Fibroblast of lung (primary cell): ENCODE results near the gene CCDC141. TPM values are rescaled to one million over a fixed set of nuclear protein-coding genes. Genes with fewer than 3 reads are reported as not detected.

Source experiments
- DNase-seq, 2 donors: peaks; one replicate each; pipeline versions ENCODE4 v3.0.0 to v3.0.0-alpha.2; 2010; ENCODE audit warnings: low read depth in 2 of 2
- H2AFZ ChIP-seq: 2 replicates; pipeline ENCODE4 v1.5.1; 2012; ENCODE audit warnings: low read length, control low read depth, inconsistent platforms
- H3K27ac ChIP-seq: 2 replicates; pipeline ENCODE4 v1.5.1; 2011; ENCODE audit warnings: low read length, control low read depth; ENCODE audit not compliant: insufficient read depth
- H3K27me3 ChIP-seq: 2 replicates; pipeline ENCODE4 v1.5.1; 2011; ENCODE audit warnings: mild to moderate bottlenecking, low read length; ENCODE audit not compliant: control insufficient read depth, insufficient read depth
- H3K36me3 ChIP-seq: 2 replicates; pipeline ENCODE4 v1.5.1; 2011; ENCODE audit warnings: low read length; ENCODE audit not compliant: control insufficient read depth, insufficient read depth
- H3K4me1 ChIP-seq: 2 replicates; pipeline ENCODE4 v1.5.1; 2011; ENCODE audit warnings: low read length; ENCODE audit not compliant: control insufficient read depth, insufficient read depth; ENCODE audit errors: extremely low read depth
- H3K4me2 ChIP-seq: 2 replicates; pipeline ENCODE4 v1.5.1; 2011; ENCODE audit warnings: low read length, control low read depth; ENCODE audit not compliant: insufficient read depth; ENCODE audit errors: extremely low read depth
- H3K4me3 ChIP-seq, 4 experiments: fragments of 200-600 bp in 1 of 4; sonication (generic) in 1 of 4; replicated peaks in 1 of 4; 2 replicates each; pipeline ENCODE4 v1.5.1; 2011 to 2016; ENCODE audit warnings: low read length in 4 of 4, low read depth in 3 of 4, mild to moderate bottlenecking in 3 of 4, control low read depth in 2 of 4, inconsistent platforms in 1 of 4, mixed read lengths in 1 of 4; ENCODE audit not compliant: insufficient read depth in 1 of 4; ENCODE audit errors: control extremely low read depth in 1 of 4
- H3K79me2 ChIP-seq: 2 replicates; pipeline ENCODE4 v1.5.1; 2012; ENCODE audit warnings: mild to moderate bottlenecking, low read length, inconsistent platforms; ENCODE audit not compliant: control insufficient read depth, insufficient read depth
- H3K9ac ChIP-seq: 2 replicates; pipeline ENCODE4 v1.5.1; 2011; ENCODE audit warnings: mild to moderate bottlenecking, low read length, control low read depth; ENCODE audit not compliant: insufficient read depth
- H3K9me3 ChIP-seq: 2 replicates; pipeline ENCODE4 v1.5.1; 2012; ENCODE audit warnings: low read depth, low read length; ENCODE audit not compliant: control insufficient read depth, insufficient read depth
- H4K20me1 ChIP-seq: 2 replicates; pipeline ENCODE4 v1.5.1; 2011; ENCODE audit warnings: low read length; ENCODE audit not compliant: control insufficient read depth, insufficient read depth; ENCODE audit errors: extremely low read depth
- CTCF ChIP-seq, 2 donors: IDR thresholded peaks in 1 of 2; conservative IDR thresholded peaks in 1 of 2; 1 replicate in 1 of 2; 2 replicates in 1 of 2; pipeline ENCODE4 v1.5.1; 2011 to 2012; ENCODE audit warnings: low read length in 2 of 2, control low read depth in 1 of 2, inconsistent platforms in 1 of 2, low read depth in 1 of 2, mild to moderate bottlenecking in 1 of 2
- EZH2 ChIP-seq: IDR thresholded peaks from 2 replicates; pipeline ENCODE4 v1.5.1; 2012; ENCODE audit warnings: low read length, control low read depth, mild to moderate bottlenecking; ENCODE audit errors: missing control alignments
- polyA plus RNA-seq, 2 donors: library from polyadenylated mRNA; depleted of rRNA in 1 of 2; stranded (reverse) in 1 of 2; unstranded in 1 of 2; fragments of >200 nt; gene quantifications; 2 replicates each; pipeline ENCODE4 v1.2.1, GENCODE V29; 2011 to 2012; ENCODE audit warnings: missing spikeins in 1 of 2
- total RNA-seq: library from RNA; depleted of rRNA; stranded (reverse); fragments of >200 nt; gene quantifications from 2 replicates; pipeline ENCODE4 v1.2.1, GENCODE V29; 2014

CCDC141 gene
- total and polyA plus RNA-seq, 2 donors (not counting 1 experiment from before 2014, with no cell fraction given), result 0.03 to 0.17 TPM

GRCh38 chr2:179071810-179072355 lies 21.9 kb upstream of the CCDC141 start:
- Histone ChIP-seq H3K9ac (no peak overlapping the region), H3K4me2 (no peak overlapping the region), H3K27me3 (no peaks in the 10 kb centered on the region), H4K20me1 (no peaks in the 10 kb centered on the region), H3K27ac (no peak overlapping the region), H3K79me2 (no peaks in the 10 kb centered on the region), H3K4me3 (no peak overlapping the region), H2AFZ (no peak overlapping the region), H3K4me1 (no peaks in the 10 kb centered on the region), H3K9me3 (no peaks in the 10 kb centered on the region), H3K36me3 (no peaks in the 10 kb centered on the region)
- no peak for DNase-seq
- TF ChIP-seq EZH2 (no peak), CTCF (conservative IDR thresholded peaks at IDR 0.05 in 1 of 2, IDR thresholded peaks at IDR 0.05 in 1 of 2; ENCODE audit: low read depth in 1 of 2, low read length in 2 of 2) (no peak)

- Histone ChIP-seq H3K9ac (no peak overlapping the region), H3K79me2 (no peaks in the 10 kb centered on the region), H3K36me3 (no peaks in the 10 kb centered on the region), H3K9me3 (no peaks in the 10 kb centered on the region), H3K4me2 (no peak overlapping the region), H4K20me1 (no peaks in the 10 kb centered on the region), H3K27ac (no peak overlapping the region), H2AFZ (no peak overlapping the region), H3K4me3 (no peak overlapping the region), H3K4me1 (no peaks in the 10 kb centered on the region), H3K27me3 (no peaks in the 10 kb centered on the region)
- TF ChIP-seq CTCF (conservative IDR thresholded peaks at IDR 0.05 in 1 of 2, IDR thresholded peaks at IDR 0.05 in 1 of 2; ENCODE audit: low read depth in 1 of 2, low read length in 2 of 2), result no peak
- no peak for TF ChIP-seq EZH2
- DNase-seq, result no peak
These were observed 21.0 kb upstream of the CCDC141 start for GRCh38 chr2:179070895-179071294.

- H3K9ac ChIP-seq, result no peak overlapping the region
- no peak overlapping the region for H3K4me3 ChIP-seq
- no peak for DNase-seq
- no peaks in the 10 kb centered on the region for H3K4me1 ChIP-seq
- no peaks in the 10 kb centered on the region for H3K27me3 ChIP-seq
- H3K36me3 ChIP-seq, result no peaks in the 10 kb centered on the region
- H3K4me2 ChIP-seq, result no peak overlapping the region
- no peaks in the 10 kb centered on the region for H3K9me3 ChIP-seq
- H3K79me2 ChIP-seq, result no peaks in the 10 kb centered on the region
- H3K27ac ChIP-seq, result no peak overlapping the region
- TF ChIP-seq CTCF (conservative IDR thresholded peaks at IDR 0.05 in 1 of 2, IDR thresholded peaks at IDR 0.05 in 1 of 2; ENCODE audit: low read depth in 1 of 2, low read length in 2 of 2) (no peak), EZH2 (no peak)
- no peak overlapping the region for H2AFZ ChIP-seq
- H4K20me1 ChIP-seq, result no peaks in the 10 kb centered on the region
These were observed 19.7 kb upstream of the CCDC141 start for GRCh38 chr2:179069685-179070084.
